Mesodermal cell (in vitro differentiated cells): ENCODE data around the gene NRG2.
A peak's percentile ranks its signal among the peaks of the same experiment; 100 is the strongest.

Experiments used
- H3K27ac ChIP-seq: 2 replicates; pipeline ENCODE4 v1.7.0; 2013; ENCODE audit warnings: mild to moderate bottlenecking, low read depth, low read length, moderate library complexity; ENCODE audit not compliant: severe bottlenecking
- H3K36me3 ChIP-seq: 2 replicates; pipeline ENCODE4 v1.7.1; 2013; ENCODE audit warnings: mild to moderate bottlenecking, low read length, moderate library complexity; ENCODE audit not compliant: control insufficient read depth, insufficient read depth
- H3K4me1 ChIP-seq: one replicate; pipeline ENCODE4 v1.7.1; 2013; ENCODE audit warnings: mild to moderate bottlenecking, low read length; ENCODE audit not compliant: insufficient read depth, control insufficient read depth, poor library complexity, severe bottlenecking
- H3K4me3 ChIP-seq: 2 replicates; pipeline ENCODE4 v1.7.0; 2013; ENCODE audit warnings: low read length, control low read depth, mild to moderate bottlenecking; ENCODE audit not compliant: insufficient read depth, poor library complexity, severe bottlenecking; ENCODE audit errors: extremely low read depth
- H3K9me3 ChIP-seq: 2 replicates; pipeline ENCODE4 v1.7.1; 2013; ENCODE audit warnings: mild to moderate bottlenecking, low read length, moderate library complexity; ENCODE audit not compliant: control insufficient read depth
- WGBS, 2 experiments: methylation state at CpG; one replicate each; pipeline ENCODE4 v1.1.5; 2013; ENCODE audit warnings: missing lambda C conversion rate in 2 of 2; ENCODE audit not compliant: insufficient coverage in 2 of 2; 5-methylcytosine and 5-hydroxymethylcytosine counted together

The NRG2 gene

GRCh38 chr5:139884734-139885133, 158.4 kb downstream of the NRG2 start:
- Histone ChIP-seq H3K4me1 (peaks cover 11% of the 10 kb centered on the region), H3K36me3 (no peaks in the 10 kb centered on the region), H3K4me3 (no peak overlapping the region), H3K27ac (no peak overlapping the region), H3K9me3 (no peaks in the 10 kb centered on the region)
- 81 to 87% methylated on average over 3 of the region's 3 CpGs for WGBS, 2 experiments

GRCh38 chr5:139884144-139884543, 159.0 kb downstream of the NRG2 start:
- 95 to 97% methylated on average over 3 of the region's 3 CpGs for WGBS, 2 experiments
- no peaks in the 10 kb centered on the region for H3K36me3 ChIP-seq

GRCh38 chr5:139882961-139883539, 160.0 kb downstream of the NRG2 start:
- Histone ChIP-seq H3K4me3 (no peak overlapping the region), H3K27ac (no peak overlapping the region), H3K36me3 (no peaks in the 10 kb centered on the region), H3K9me3 (no peaks in the 10 kb centered on the region), H3K4me1 (peaks cover 14% of the 10 kb centered on the region)
- WGBS, 2 experiments: 76 to 79% methylated on average over 4 to 5 of the region's 10 CpGs

More at GRCh38 chr5:139884144-139884543, 159.0 kb downstream of the NRG2 start:
- peaks cover 14% of the 10 kb centered on the region for H3K4me1 ChIP-seq
- no peak overlapping the region for H3K4me3 ChIP-seq
- H3K9me3 ChIP-seq: no peaks in the 10 kb centered on the region
- no peak overlapping the region for H3K27ac ChIP-seq

GRCh38 chr5:139882316-139882715, 160.8 kb downstream of the NRG2 start:
- Histone ChIP-seq H3K4me3 (no peak overlapping the region), H3K4me1 (peaks cover 14% of the 10 kb centered on the region), H3K36me3 (no peaks in the 10 kb centered on the region), H3K27ac (no peak overlapping the region), H3K9me3 (no peaks in the 10 kb centered on the region)
- 89 to 100% methylated on average over 1 of the region's 3 CpGs for WGBS, 2 experiments

- 78 to 79% methylated on average over 4 to 5 of the region's 5 CpGs for WGBS, 2 experiments
- H3K36me3 ChIP-seq: no peaks in the 10 kb centered on the region
- H3K4me1 ChIP-seq: peaks cover 14% of the 10 kb centered on the region
- H3K4me3 ChIP-seq: no peak overlapping the region
- H3K27ac ChIP-seq: no peak overlapping the region
- no peaks in the 10 kb centered on the region for H3K9me3 ChIP-seq
Measured at GRCh38 chr5:139881143-139881733, 161.9 kb downstream of the NRG2 start.

GRCh38 chr5:139880416-139881142, 162.5 kb downstream of the NRG2 start:
- 77 to 84% methylated on average over 11 to 14 of the region's 18 CpGs for WGBS, 2 experiments
- Histone ChIP-seq H3K9me3 (peaks cover 6% of the 10 kb centered on the region), H3K27ac (peak overlapping the region; percentile 10)

GRCh38 chr5:139878093-139878492, 165.0 kb downstream of the NRG2 start:
- H3K4me1 ChIP-seq: peaks cover 14% of the 10 kb centered on the region

More at GRCh38 chr5:139880416-139881142, 162.5 kb downstream of the NRG2 start:
- Histone ChIP-seq H3K4me1 (peaks cover 14% of the 10 kb centered on the region), H3K36me3 (no peaks in the 10 kb centered on the region), H3K4me3 (no peak overlapping the region)

GRCh38 chr5:139877129-139877597, 165.9 kb downstream of the NRG2 start:
- peaks cover 14% of the 10 kb centered on the region for H3K4me1 ChIP-seq
- WGBS, 2 experiments: 91 to 97% methylated on average over 4 of the region's 6 CpGs
- no peak overlapping the region for H3K27ac ChIP-seq
- no peak overlapping the region for H3K4me3 ChIP-seq
- no peaks in the 10 kb centered on the region for H3K36me3 ChIP-seq
- peaks cover 6% of the 10 kb centered on the region for H3K9me3 ChIP-seq

More at GRCh38 chr5:139878093-139878492, 165.0 kb downstream of the NRG2 start:
- no peaks in the 10 kb centered on the region for H3K36me3 ChIP-seq
- 85 to 100% methylated on average over 2 of the region's 3 CpGs for WGBS, 2 experiments
- no peak overlapping the region for H3K27ac ChIP-seq
- H3K4me3 ChIP-seq: no peak overlapping the region
- H3K9me3 ChIP-seq: peaks cover 6% of the 10 kb centered on the region

GRCh38 chr5:139875957-139876356, 167.1 kb downstream of the NRG2 start:
- H3K36me3 ChIP-seq: no peaks in the 10 kb centered on the region
- H3K9me3 ChIP-seq: peaks cover 6% of the 10 kb centered on the region
- H3K4me3 ChIP-seq: no peak overlapping the region
- WGBS, 2 experiments: 63 to 90% methylated on average over 1 of the region's 2 CpGs
- no peak overlapping the region for H3K27ac ChIP-seq
- peaks cover 14% of the 10 kb centered on the region for H3K4me1 ChIP-seq

GRCh38 chr5:139872851-139873794, 170.0 kb downstream of the NRG2 start:
- Histone ChIP-seq H3K27ac (no peak overlapping the region), H3K9me3 (peaks cover 6% of the 10 kb centered on the region), H3K36me3 (no peaks in the 10 kb centered on the region), H3K4me1 (no peaks in the 10 kb centered on the region), H3K4me3 (no peak overlapping the region)
- WGBS, 2 experiments: 64 to 66% methylated on average over 8 to 11 of the region's 16 CpGs
